ENCODE results near the gene RPS10.

GRCh38 chr6:34386316-34387137 is 39.3 kb downstream of the RPS10 start:
- TF ChIP-seq, protein P1, sequence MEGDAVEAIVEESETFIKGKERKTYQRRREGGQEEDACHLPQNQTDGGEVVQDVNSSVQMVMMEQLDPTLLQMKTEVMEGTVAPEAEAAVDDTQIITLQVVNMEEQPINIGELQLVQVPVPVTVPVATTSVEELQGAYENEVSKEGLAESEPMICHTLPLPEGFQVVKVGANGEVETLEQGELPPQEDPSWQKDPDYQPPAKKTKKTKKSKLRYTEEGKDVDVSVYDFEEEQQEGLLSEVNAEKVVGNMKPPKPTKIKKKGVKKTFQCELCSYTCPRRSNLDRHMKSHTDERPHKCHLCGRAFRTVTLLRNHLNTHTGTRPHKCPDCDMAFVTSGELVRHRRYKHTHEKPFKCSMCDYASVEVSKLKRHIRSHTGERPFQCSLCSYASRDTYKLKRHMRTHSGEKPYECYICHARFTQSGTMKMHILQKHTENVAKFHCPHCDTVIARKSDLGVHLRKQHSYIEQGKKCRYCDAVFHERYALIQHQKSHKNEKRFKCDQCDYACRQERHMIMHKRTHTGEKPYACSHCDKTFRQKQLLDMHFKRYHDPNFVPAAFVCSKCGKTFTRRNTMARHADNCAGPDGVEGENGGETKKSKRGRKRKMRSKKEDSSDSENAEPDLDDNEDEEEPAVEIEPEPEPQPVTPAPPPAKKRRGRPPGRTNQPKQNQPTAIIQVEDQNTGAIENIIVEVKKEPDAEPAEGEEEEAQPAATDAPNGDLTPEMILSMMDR (IDR thresholded peaks at IDR 0.05; ENCODE audit: borderline replicate concordance, extremely low read depth, low read length, poor library complexity, severe bottlenecking), result no peak
- TF ChIP-seq EZH2 (IDR thresholded peaks at IDR 0.05; ENCODE audit: borderline replicate concordance, low read depth, low read length, severe bottlenecking), result no peak
